SKM-1 (cell line): Measurements from ENCODE around the gene VASP.

Experiments
- DNase-seq: peaks from one replicate; lab custom pipeline; 2025; ENCODE audit not compliant: unreplicated experiment; lab: John Stamatoyannopoulos, UW

Gene VASP

DNA sequence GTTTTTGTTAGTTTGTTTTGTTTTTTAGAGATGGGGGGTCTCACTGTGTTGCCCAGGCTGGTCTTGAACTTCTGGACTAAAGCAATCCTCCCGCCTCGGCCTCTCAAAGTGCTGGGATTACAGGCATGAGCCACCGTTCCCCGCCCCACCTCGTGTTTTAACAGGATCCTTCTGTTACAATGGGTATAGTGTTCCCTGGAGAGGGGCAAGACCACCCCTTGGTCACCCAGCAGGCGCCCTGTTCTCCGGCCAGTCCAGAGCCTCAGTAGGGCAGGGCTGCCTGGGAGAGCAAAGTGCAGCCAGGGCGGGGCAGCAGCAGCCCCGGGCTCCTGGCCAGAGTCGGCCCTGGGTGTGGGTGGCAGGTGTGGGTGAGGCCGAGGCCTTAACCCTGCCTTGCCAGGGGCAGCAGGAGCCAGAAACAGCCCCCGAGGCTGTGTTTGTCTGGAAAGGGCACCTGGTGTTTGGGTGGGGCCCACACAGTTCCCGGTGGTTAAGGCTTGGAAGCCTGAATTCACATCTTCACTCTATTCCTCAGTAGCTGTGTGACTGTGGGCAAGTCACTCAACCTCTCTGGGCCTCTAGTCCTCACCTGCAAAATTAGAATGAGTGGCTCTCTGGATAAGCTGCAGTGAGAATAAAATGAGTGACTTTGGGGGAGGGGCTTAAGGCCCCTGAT lies 7.2 kb downstream of the VASP start:
- DNase-seq: peak; percentile 35

DNA sequence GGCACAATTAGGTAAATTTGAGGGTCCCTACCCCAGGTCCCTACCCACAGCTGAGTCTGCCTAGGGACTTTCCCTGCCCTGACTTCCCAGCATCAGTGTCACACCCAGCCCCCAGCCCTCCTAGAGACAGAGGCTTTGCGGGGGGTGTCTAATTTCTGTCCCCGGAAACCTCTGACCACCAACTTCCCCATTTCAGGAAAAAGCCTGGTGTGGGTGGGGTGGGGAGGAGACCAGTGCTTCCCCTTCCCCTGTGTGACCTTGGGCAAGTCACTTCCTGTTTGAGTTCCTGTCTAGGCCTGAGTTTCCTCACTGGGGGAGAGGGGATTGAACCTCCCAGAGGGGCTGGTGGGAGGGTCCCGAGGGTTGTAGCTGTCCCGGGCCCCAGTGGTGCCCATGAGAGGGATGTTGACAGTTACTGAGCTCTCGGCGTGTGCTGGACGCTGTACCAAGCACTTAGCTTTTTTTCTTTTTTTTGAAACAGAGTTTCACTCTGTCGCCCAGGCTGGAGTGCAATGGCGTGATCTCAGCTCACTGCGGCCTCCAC lies 7.9 kb downstream of the VASP start:
- peak; percentile 88 for DNase-seq

DNA sequence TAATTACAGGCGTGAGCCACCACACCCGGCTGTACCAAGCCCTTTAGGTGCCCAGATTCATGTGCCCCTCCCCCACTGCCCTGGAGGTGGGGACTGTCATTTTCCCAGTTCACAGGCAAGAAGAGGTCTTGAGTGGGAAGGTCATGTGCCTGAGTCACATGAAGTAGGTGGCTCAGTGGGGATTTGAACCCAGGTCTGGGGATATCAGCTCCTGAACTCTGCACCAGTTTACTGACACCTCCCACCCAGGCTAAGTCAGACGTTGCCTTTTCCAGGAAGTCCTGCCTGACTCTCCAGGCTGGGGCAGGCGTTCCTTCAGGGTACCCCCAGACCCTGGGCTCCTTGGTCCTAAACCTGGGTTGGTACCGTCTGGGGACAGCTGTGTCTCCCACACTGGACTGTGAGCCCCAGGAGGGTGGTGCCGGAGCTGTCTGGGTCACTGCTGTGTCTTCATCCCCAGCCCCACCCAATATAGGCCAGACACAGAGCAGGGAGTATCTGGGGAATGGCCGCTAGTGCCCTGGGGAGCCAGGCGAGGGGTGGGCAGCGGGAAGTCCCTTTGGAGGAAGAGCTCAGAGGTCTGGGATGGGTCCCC lies 8.6 kb downstream of the VASP start:
- no peak for DNase-seq

DNA sequence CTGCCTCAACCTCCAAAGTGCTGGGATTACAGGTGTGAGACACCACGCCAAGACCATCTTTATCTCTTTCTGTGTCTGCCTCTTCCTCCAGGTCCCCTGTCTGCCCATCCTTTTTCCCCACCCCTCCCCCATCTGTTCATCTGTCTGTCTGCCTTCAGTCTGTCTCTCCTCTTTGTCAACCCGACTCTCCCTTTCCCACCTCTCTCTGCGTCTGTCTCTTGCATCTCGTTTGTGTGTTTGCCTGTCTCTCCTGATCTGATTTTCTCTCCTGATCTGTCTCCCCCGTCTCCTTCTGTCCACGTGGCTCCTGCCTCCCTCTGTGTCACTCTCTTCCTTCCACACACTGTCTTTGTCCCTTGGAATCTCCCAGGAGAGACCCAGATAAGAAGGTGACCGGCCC lies 10.0 kb downstream of the VASP start:
- no peak for DNase-seq

DNA sequence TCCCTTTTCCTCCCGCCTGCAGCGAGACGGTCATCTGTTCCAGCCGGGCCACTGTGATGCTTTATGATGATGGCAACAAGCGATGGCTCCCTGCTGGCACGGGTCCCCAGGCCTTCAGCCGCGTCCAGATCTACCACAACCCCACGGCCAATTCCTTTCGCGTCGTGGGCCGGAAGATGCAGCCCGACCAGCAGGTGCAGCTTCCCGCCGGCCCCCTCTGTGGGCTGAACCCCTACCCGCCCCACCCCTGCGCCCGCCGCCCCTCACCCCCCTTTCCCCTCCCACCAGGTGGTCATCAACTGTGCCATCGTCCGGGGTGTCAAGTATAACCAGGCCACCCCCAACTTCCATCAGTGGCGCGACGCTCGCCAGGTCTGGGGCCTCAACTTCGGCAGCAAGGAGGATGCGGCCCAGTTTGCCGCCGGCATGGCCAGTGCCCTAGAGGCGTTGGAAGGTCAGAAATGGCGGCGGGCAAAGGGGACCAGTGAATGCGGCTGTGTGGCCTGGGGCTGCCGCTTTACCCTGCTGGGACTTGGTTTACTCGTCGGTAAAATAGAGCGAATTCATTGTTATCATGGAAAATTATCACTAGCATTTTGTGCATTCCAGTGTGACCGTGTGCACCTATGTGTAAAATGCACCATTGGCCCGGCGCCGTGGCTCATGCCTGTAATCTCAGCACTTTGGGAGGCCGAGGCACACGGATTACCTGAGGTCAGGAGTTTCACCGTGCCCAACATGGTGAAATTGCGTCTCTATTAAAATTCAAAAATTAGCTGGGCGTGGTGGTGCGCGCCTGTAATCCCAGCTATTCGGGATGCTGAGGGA lies 10.6 kb downstream of the VASP start:
- no peak for DNase-seq

DNA sequence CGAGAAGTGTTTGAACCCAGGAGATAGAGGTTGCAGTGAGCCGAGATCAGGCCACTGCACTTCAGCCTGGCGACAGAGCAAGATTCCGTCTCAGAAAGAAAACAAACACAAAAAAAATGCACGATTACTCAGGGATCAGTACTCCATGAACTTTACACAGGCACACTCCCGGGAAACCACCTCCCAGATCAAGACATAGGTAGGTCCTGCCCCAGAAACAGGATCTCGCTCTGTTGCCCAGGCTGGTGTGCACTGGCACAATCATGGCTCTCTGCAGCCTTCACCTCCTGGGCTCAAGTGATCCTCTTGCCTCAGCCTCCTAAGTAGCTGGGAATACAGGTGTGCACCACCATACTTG lies 11.2 kb downstream of the VASP start:
- DNase-seq: no peak

DNA sequence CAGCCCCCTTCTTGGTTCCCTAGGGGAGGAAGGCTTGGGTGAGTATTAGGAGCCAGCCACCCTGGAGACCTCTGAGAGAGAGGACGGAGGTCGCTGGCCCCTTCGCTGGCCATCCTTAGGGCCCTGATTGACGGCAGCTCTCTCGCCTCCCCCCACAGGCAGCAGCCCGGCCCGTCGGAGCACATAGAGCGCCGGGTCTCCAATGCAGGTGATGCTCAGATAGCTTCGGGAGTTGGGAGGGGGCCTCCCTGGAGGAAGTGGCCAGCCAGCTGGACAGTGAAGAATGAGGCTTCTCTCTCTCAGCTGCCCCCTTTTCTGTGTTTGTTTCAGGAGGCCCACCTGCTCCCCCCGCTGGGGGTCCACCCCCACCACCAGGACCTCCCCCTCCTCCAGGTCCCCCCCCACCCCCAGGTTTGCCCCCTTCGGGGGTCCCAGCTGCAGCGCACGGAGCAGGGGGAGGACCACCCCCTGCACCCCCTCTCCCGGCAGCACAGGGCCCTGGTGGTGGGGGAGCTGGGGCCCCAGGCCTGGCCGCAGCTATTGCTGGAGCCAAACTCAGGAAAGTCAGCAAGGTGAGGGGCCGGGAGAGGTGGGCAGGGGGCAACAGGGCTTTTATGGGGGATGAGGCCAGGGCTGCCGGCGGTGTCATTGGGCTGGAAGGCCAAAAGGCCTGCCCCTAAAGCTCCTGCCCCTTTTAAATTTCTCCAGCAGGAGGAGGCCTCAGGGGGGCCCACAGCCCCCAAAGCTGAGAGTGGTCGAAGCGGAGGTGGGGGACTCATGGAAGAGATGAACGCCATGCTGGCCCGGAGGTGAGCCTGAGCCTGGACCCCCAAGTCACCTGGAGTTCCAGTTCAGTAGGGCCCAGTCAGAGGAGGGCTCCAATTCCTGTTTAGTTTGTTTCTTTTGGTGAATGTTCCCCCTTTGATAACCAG lies 15.0 kb downstream of the VASP start:
- DNase-seq: no peak

DNA sequence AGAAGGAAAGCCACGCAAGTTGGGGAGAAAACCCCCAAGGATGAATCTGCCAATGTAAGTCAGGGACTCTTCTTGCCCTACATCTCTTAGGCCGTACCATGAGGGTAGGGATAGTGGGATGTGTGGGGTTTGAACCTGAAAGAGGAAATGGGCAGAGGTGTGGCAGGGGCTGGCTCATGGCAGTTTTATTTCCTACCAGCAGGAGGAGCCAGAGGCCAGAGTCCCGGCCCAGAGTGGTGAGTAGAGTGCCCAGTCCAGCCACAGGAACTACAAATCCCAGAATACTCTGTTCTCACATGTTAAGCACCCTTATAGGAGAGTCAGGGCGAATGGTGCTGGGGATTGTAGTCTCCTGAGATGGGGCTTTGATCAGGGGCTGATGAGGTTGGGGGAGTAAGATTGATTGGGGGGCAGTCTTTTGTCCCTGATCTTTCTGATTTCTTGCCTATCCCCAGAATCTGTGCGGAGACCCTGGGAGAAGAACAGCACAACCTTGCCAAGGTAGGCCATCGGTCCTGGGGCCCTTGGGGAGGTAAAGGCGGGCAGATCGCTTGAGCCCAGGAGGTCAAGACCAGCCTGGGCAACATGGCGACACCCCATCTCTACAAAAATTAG lies 16.5 kb downstream of the VASP start:
- peak; percentile 17 for DNase-seq

DNA sequence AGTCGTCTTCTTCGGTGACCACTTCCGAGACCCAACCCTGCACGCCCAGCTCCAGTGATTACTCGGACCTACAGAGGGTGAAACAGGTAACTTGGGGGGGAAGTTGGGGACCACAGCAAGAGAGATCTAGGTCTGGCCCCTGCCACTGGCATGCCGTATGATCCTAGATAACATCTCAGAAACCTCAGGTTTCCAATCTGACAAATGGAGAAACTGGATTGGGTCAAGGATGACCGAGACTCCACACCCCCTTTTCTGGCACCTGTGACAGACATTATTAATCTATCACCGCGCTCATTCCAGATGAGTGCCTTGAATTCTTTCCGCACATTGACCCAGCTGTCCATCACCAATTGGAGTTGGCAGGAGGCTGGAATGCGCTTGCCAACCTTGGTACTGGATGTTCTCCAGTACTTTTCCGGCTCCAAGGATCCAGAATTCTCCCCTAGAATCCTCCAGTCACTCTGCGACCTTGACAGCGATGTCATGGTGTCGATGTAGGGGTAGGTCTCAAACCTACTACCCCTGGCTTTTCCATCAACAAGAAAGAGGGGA lies 17.4 kb downstream of the VASP start:
- DNase-seq: no peak

DNA sequence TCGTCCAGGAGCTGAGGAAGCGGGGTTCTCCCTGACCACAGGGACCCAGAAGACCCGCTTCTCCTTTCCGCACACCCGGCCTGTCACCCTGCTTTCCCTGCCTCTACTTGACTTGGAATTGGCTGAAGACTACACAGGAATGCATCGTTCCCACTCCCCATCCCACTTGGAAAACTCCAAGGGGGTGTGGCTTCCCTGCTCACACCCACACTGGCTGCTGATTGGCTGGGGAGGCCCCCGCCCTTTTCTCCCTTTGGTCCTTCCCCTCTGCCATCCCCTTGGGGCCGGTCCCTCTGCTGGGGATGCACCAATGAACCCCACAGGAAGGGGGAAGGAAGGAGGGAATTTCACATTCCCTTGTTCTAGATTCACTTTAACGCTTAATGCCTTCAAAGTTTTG lies 18.9 kb downstream of the VASP start:
- no peak for DNase-seq

DNA sequence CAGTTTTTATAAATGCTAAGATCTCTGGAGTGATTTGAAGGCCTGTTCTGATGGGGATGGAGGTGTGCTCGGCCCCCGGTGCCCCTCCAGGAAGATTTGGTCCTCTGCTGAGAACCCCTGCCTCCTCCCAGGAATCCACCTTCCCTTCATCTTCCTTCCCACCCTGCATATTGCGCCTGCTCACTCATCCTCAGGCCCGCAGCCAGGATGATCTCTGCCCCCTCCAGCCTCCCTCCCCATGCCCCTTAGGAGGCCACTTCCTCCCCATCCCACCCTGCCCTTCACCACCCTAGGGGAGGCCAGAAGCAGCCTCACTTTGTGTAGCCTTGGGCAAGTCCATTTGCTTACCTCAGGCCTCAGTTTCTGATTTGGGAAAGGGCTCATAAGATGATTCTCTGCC lies 19.7 kb downstream of the VASP start:
- no peak for DNase-seq

DNA sequence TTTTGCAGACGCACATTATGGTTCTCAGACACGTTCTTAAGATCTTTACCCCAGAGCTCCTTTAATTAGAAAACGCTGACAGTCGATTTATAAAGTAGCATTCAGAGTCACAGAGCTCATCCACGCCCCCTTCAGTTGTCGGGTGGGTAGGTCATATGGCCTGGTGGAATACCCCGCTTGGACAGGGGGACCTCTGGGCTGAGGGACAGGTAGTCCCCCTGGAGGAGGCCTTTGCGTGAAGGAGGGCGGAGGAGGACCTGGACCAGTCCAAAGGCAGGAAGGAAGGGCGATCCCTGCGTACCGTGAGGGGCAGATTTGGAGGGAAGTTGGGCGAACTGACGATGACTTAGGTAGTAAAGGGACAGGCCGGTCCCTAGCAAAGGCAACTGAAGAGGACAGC lies 20.5 kb downstream of the VASP start:
- DNase-seq: no peak

DNA sequence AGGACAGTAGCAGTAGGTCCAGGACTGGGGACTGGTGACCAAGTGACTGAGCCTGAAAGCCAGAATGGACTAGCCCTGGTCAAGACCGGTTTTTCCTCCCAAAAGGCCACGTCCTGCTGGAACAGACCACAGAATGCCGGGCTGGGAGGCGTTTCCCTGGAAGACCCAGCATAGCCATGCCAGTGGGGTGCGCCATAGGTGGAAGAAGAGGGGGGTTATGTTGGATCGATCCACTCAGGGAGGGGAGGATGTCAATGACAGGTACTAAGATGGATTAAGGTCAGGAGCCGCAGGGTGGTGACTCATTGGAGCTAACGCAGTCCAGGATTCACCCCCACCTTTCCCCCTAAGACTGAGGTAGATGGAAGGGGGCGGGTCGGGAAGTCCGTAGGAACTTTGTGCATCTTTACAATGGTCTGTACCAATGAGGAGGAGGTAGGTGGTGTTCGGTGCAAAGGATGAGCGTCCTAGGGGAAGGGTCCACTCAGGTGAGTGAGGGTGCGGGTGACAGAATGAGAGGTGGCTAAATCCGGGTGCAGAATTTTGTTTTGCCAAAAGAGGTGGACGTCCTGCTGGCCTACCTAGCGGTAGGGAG lies 21.0 kb downstream of the VASP start:
- no peak for DNase-seq

DNA sequence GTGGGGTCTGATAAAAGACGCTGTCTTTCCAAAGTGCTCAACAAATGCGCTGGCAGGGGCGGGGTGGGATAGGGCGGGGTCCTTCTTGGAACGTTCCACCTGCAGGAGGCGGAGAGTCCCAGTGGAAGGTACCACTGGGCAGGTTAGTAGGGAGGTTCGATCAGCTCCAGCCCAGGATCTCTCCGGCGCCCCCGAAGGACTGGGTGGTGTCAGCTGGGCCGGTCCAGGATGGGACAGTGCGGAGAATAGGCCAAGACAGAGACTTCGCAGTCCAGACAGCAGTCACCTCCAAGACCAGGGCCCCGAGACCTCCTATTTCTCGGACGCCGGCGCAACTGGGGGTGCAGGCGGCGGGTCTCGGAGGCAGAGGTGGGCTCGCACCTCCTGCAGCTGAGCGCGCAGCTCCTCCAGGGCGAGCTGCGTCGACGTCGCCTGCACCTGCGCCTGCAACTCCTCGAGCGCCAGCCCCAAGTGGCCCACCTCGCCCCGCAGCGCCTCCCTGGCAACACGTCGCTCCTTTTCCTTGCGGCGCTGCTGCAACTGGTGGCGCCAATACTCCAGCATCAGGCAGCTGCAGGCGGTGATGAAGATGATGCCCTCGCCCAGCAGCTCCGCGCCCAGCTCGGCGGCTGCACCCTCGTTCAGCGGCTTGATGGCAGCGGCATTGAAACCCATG lies 21.6 kb downstream of the VASP start:
- no peak for DNase-seq

DNA sequence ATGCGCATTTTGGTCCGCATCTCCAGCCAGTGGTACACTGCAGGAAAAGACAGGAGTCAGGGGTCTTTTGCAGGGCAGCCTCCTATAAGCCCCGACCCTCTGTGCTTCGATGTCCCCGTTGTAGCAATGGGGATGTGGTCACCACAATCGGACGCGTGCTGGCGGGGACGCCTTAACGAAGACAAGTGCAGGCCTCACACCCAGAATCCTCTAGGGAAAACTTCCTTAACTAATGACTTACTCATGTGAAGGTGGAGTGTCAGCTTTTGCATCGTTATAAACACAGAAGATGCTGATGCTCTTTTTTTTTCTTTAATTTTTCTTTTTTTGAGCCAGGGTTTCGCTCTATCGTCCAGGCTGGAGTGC lies 22.1 kb downstream of the VASP start:
- DNase-seq: no peak

DNA sequence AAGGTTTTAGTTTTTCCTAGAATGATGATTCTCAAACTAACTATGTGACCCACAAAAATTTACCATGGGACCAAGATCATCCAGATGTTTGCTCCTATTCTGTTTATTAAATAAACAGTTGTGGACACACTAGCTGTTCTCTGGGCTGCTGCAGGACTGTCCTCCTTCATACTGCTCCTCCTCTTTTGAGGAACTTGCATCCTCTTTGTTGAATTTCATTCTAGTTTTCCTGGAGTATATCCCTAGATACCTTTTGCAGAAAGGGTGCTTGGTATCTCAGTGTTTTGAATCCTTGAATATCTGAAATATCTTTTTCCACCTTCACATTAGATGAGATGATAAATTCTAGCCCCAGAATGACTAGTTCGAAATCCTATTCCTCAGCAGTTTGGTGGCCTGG lies 24.1 kb downstream of the VASP start:
- DNase-seq: no peak

DNA sequence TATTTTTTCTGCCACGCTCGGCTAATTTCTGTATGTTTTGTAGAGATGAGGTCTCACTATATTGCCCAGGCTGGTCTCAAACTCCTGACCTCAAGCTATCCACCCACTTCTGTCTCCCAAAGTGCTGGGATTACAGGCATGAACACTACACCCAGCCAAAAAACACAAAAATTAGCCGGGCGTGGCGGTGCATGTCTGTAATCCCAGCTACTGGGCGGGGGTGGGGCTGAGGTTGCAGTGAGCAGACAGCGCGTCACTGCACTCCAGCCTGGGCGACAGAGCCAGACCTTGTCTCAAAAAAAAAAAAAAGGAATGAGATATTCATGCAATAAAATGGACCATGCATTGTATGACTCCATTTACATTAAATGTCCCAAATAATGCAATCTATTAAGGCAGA lies 32.2 kb downstream of the VASP start:
- no peak for DNase-seq

DNA sequence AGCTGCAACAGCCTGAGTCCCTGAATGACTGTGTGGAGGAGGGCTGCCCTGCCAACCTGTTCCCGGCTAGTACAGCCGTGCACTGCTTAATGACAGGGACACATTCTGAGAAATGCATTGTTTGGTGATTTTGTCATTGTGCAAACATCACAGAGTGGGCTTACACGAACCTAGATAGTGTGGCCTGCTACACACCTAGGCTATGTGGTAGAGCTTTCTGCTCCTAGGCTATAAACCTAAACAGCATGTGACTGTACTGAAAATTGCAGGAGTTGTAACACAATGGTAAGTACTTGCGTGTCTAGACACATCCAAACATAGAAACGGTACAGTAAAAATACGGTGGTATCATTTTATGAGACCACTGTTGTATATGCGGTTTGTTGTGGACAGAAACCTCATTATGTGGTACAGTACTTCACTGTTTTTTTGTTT lies 35.0 kb downstream of the VASP start:
- no peak for DNase-seq

DNA sequence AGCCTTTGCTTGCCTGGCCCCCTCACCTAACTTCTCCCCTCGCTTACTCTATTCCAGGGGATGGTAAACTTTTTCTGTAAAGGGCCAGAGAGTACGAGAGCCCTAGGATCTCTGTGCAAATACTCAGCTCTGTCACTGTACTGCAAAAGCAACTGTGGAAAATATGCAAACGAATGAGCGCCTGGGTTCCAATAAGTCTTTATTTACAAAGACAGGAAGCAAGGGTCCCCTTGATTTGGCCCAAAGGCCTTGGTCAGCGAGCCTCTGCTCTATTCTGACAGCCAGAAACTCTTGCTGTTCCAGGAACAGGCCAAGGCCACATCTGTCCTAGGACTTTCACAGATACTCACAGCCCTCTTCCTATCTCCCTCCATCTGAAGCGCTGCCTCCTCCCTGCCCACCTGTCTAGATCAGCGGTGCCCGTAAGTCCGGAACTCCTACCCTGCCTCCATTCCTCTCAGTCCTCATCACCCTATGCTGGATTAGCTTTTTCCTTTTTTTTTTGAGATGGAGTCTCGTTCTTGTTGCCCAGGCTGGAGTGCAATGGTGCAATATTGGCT lies 40.0 kb downstream of the VASP start:
- no peak for DNase-seq
